ENCODE data around the gene ATP2B2. TPM values are rescaled to one million over a fixed set of nuclear protein-coding genes. Genes with fewer than 3 reads are reported as not detected.

Gene ATP2B2
- polyA plus RNA-seq, 3 donors: not detected

DNA sequence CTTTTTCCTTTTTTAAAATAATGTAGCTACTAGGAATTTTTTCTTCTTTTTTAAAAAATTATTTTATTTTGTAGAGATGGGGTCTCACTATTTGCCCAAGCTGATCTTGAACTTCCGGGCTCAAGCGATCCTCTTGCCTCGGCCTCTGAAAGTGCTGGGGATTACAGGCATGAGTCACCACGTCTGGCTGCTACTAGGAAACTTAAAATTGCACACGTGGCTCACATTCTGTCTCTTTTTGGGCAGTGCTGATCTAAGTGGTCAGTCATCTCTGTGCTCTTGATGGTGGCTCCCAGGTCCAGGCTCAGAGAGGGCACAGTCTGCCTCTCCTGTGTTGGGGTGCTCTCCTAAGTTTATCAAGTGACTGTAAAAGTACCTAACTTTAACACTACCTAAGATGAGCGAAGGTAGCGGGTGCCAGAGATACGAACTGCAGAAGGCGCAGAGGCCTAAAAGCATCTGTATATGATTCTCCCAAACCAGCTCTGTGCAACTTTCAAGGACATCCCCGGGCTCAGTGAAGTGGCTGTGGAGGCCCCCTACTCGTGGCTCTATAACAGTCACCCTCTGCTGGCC lies 131.6 kb downstream of the ATP2B2 start:
- Mint-ChIP-seq H3K9me3 (peaks cover 0 to 5% (median 3%) of the 10 kb centered on the region in 7 donors), H3K4me1 (peaks cover 7% of the 10 kb centered on the region), H3K36me3 (no peaks in the 10 kb centered on the region), H3K4me3 (no peak overlapping the region), H3K27ac (no peak overlapping the region), H3K27me3 (ENCODE audit: low read depth in 3 of 3) (peaks cover 0 to 6% (median 3%) of the 10 kb centered on the region in 3 donors)
- Histone ChIP-seq H3K4me3 (replicated peaks in 1 of 3; ENCODE audit: low read depth in 2 of 3, low read length in 3 of 3) (no peak overlapping the region), H3K27me3 (ENCODE audit: control insufficient read depth in 2 of 2, insufficient read depth in 2 of 2, low read length in 2 of 2) (no peaks in the 10 kb centered on the region), H4K20me1 (ENCODE audit: insufficient read depth, low read length) (no peaks in the 10 kb centered on the region), H3K4me2 (replicated peaks; ENCODE audit: extremely low read depth, low read length, poor library complexity, severe bottlenecking) (no peak overlapping the region), H3K9me3 (replicated peaks in 1 of 2; ENCODE audit: control insufficient read depth in 1 of 2, insufficient read depth in 1 of 2, low read length in 2 of 2) (peaks cover 0 to 4% of the 10 kb centered on the region in 2 donors), H2AFZ (ENCODE audit: insufficient read depth, low read depth, low read length, poor library complexity, severe bottlenecking) (no peak overlapping the region), H3K4me1 (ENCODE audit: control insufficient read depth in 1 of 2, insufficient read depth in 2 of 2, low read length in 2 of 2) (peaks cover 0 to 8% of the 10 kb centered on the region in 2 donors), H3K79me2 (ENCODE audit: insufficient read depth, low read length) (no peaks in the 10 kb centered on the region), H3K36me3 (replicated peaks in 1 of 2; ENCODE audit: control insufficient read depth in 1 of 2, insufficient read depth in 2 of 2, low read length in 2 of 2) (no peaks in the 10 kb centered on the region), H3K9ac (ENCODE audit: insufficient read depth, low read length, poor library complexity, severe bottlenecking) (no peak overlapping the region), H3K27ac (ENCODE audit: low read depth in 1 of 2, low read length in 2 of 2) (no peak overlapping the region)
- no peak for DNase-seq
- TF ChIP-seq, protein P1, sequence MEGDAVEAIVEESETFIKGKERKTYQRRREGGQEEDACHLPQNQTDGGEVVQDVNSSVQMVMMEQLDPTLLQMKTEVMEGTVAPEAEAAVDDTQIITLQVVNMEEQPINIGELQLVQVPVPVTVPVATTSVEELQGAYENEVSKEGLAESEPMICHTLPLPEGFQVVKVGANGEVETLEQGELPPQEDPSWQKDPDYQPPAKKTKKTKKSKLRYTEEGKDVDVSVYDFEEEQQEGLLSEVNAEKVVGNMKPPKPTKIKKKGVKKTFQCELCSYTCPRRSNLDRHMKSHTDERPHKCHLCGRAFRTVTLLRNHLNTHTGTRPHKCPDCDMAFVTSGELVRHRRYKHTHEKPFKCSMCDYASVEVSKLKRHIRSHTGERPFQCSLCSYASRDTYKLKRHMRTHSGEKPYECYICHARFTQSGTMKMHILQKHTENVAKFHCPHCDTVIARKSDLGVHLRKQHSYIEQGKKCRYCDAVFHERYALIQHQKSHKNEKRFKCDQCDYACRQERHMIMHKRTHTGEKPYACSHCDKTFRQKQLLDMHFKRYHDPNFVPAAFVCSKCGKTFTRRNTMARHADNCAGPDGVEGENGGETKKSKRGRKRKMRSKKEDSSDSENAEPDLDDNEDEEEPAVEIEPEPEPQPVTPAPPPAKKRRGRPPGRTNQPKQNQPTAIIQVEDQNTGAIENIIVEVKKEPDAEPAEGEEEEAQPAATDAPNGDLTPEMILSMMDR (IDR thresholded peaks at IDR 0.05): no peak
- intact Hi-C loops (cut with micrococcal nuclease): no loop called here
- WGBS (ENCODE audit: insufficient coverage): 92% methylated on average over 10 of the region's 11 CpGs

DNA sequence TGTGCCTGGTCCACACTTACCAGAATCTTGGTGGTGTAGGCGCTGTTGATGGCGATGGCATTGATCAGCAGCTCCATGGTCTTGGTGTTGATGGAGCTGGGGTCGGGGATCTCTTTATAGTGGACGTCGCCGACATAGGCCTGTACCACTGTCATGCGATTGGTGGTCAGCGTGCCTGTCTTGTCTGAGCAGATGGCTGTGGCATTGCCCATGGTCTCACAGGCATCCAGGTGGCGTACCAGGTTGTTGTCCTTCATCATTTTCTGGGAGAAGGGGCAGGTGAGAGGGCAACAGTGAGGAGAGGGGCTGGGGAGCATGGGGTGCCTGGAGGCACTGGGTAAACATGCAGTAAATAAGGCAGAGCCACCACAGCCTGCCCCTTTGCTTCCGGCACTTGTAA lies 133.6 kb downstream of the ATP2B2 start:
- no peak overlapping the region for H3K9ac ChIP-seq (ENCODE audit: insufficient read depth, low read length, poor library complexity, severe bottlenecking)
- WGBS (ENCODE audit: insufficient coverage): 96% methylated on average over 8 of the region's 10 CpGs
- peaks cover 0 to 8% of the 10 kb centered on the region in 2 donors for H3K4me1 ChIP-seq (ENCODE audit: control insufficient read depth in 1 of 2, insufficient read depth in 2 of 2, low read length in 2 of 2)
- no peak overlapping the region for H3K27ac Mint-ChIP-seq
- no peak overlapping the region for H2AFZ ChIP-seq (ENCODE audit: insufficient read depth, low read depth, low read length, poor library complexity, severe bottlenecking)
- no peak for DNase-seq
- H3K9me3 Mint-ChIP-seq: peaks cover 0 to 5% (median 3%) of the 10 kb centered on the region in 7 donors
- H3K27me3 ChIP-seq (ENCODE audit: control insufficient read depth in 2 of 2, insufficient read depth in 2 of 2, low read length in 2 of 2): no peaks in the 10 kb centered on the region
- no peak overlapping the region for H3K27ac ChIP-seq (ENCODE audit: low read depth in 1 of 2, low read length in 2 of 2)
- H3K36me3 ChIP-seq (replicated peaks in 1 of 2; ENCODE audit: control insufficient read depth in 1 of 2, insufficient read depth in 2 of 2, low read length in 2 of 2): no peaks in the 10 kb centered on the region
- peaks cover 0 to 6% (median 3%) of the 10 kb centered on the region in 3 donors for H3K27me3 Mint-ChIP-seq (ENCODE audit: low read depth in 3 of 3)
- TF ChIP-seq, protein P1 (IDR thresholded peaks at IDR 0.05): no peak
- intact Hi-C loops (cut with micrococcal nuclease): no loop called here
- no peak overlapping the region for H3K4me3 ChIP-seq (replicated peaks in 1 of 3; ENCODE audit: low read depth in 2 of 3, low read length in 3 of 3)
- no peaks in the 10 kb centered on the region for H3K36me3 Mint-ChIP-seq
- H3K4me2 ChIP-seq (replicated peaks; ENCODE audit: extremely low read depth, low read length, poor library complexity, severe bottlenecking): no peak overlapping the region
- peaks cover 7% of the 10 kb centered on the region for H3K4me1 Mint-ChIP-seq
- H3K79me2 ChIP-seq (ENCODE audit: insufficient read depth, low read length): no peaks in the 10 kb centered on the region
- peaks cover 0 to 4% of the 10 kb centered on the region in 2 donors for H3K9me3 ChIP-seq (replicated peaks in 1 of 2; ENCODE audit: control insufficient read depth in 1 of 2, insufficient read depth in 1 of 2, low read length in 2 of 2)
- H4K20me1 ChIP-seq (ENCODE audit: insufficient read depth, low read length): no peaks in the 10 kb centered on the region
- H3K4me3 Mint-ChIP-seq: no peak overlapping the region
